ENCODE results near the gene PRCP. TPM values are rescaled to one million over a fixed set of nuclear protein-coding genes. Genes with fewer than 3 reads are reported as not detected.
"Not testable (repeated sequence)": the region's sequence is repeated elsewhere in the genome, so short reads cannot be mapped to it uniquely, and the experiment has no call there.

The PRCP gene
- total RNA-seq, 1 donor from 2014 or later: 37.2 TPM

DNA sequence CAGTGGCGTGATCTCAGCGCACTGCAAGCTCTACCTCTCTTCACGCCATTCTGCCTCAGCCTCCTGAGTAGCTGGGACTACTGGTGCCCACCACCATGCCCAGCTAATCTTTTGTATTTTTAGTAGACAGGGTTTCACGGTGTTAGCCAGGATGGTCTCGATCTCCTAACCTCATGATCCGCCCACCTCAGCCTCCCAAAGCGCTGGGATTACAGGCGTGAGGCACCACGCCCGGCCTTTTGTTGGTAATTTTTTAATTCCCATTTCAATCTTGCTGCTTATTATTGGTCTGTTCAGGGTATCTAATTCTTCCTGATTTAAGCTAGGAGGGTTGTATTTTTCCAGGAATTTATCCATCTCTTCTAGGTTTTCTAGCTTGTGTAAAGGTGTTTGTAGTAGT is 19.6 kb upstream of the PRCP start:
- intact Hi-C loops (cut with DNase I): loop anchor here (10.0 kb wide), 1 partner anchor 155 kb away; the partner anchor contains the start of gene RAB30
- ATAC-seq (ENCODE audit: poor library complexity); DNase-seq: not testable (repeated sequence)

GRCh38 chr11:82909015-82909640 is 8.9 kb upstream of the PRCP start:
- DNase-seq: no peak
- no peak for ATAC-seq (ENCODE audit: poor library complexity)
- intact Hi-C loops (cut with DNase I): loop anchor here (10.0 kb wide), 1 partner anchor 246 kb away; the partner anchor contains the start of gene PCF11

DNA sequence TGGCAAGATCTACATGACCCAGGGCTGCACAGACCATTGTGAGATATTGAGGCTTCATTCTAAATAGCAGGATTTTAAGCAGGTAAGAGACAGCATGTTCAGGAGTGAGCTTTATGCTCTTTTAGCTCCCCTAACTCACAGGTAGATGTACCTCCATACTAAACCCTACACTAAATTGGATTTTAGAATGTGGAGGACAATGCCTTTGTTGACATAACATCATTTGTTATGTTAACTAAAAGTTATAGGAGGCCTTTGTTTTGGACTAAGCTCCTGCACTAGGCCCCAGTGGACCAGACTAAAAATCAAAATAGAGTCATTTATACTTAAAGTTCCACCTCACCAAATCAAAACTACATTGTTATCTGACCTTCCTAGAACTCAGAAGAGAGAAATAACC is 8.1 kb upstream of the PRCP start:
- DNase-seq (no peak), ATAC-seq (ENCODE audit: poor library complexity) (no peak)
- intact Hi-C loops (cut with DNase I): loop anchor here (10.0 kb wide), 1 partner anchor 246 kb away; the partner anchor contains the start of gene PCF11

DNA sequence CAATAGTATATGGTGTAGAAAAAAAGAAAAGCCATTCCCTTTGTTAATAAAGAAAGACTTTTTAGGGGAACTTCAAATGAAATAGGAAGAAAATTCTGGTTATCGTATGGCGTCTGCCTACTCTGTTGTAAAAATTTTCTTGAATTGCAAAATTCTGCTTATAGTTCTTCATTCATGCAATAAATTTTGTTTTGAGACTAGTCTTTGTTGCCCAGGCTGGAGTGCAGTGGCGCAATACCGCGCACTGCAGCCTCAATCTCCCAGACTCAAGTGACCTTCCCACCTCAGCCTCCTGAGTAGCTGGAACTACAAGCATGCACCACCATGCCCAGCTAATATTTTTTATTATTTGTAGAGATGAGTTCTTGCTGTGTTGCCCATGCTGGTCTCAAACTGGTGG is 7.1 kb upstream of the PRCP start:
- DNase-seq: no peak
- intact Hi-C loops (cut with DNase I): loop anchor here (10.0 kb wide), 1 partner anchor 247 kb away; the partner anchor contains the start of gene PCF11
- ATAC-seq (ENCODE audit: poor library complexity): no peak

- intact Hi-C loops (cut with DNase I): loop anchor here (10.0 kb wide), 1 partner anchor 248 kb away; the partner anchor contains the start of gene PCF11
- ATAC-seq (ENCODE audit: poor library complexity) (no peak), DNase-seq (no peak)
These were observed 6.7 kb upstream of the PRCP start for GRCh38 chr11:82906931-82907330.

- intact Hi-C loops (cut with DNase I): loop anchor here (10.0 kb wide), 1 partner anchor 249 kb away; the partner anchor contains the start of gene PCF11
- no peak for ATAC-seq (ENCODE audit: poor library complexity)
These were observed 6.0 kb upstream of the PRCP start for GRCh38 chr11:82906236-82906635.

GRCh38 chr11:82903843-82904586 is 3.8 kb upstream of the PRCP start:
- ATAC-seq (ENCODE audit: poor library complexity) (no peak), DNase-seq (no peak)
- intact Hi-C loops (cut with DNase I): loop anchor here (10.0 kb wide), 1 partner anchor 251 kb away; the partner anchor contains the start of gene PCF11

More at GRCh38 chr11:82906236-82906635, 6.0 kb upstream of the PRCP start:
- DNase-seq: no peak

GRCh38 chr11:82902880-82903279 is 2.6 kb upstream of the PRCP start:
- intact Hi-C loops (cut with DNase I): loop anchor here (10.0 kb wide), 1 partner anchor 252 kb away; the partner anchor contains the start of gene PCF11
- DNase-seq: no peak
- ATAC-seq (ENCODE audit: poor library complexity): no peak

GRCh38 chr11:82901922-82902485 is 1.8 kb upstream of the PRCP start:
- no peak for DNase-seq
- intact Hi-C loops (cut with DNase I): loop anchor here (10.0 kb wide), 1 partner anchor 253 kb away; the partner anchor contains the start of gene PCF11
- ATAC-seq (ENCODE audit: poor library complexity): no peak

GRCh38 chr11:82901165-82901921 is 1.1 kb upstream of the PRCP start, which contains the start of gene DDIAS:
TSS of gene DDIAS (plus strand) at chr11:82901736. CDS start at chr11:82914739, 13,003 bp downstream.
- ATAC-seq (ENCODE audit: poor library complexity): peak; percentile 89
- peak; percentile 95 for DNase-seq
- intact Hi-C loops (cut with DNase I): loop anchor here (10.0 kb wide), 1 partner anchor 253 kb away; the partner anchor contains the start of gene PCF11

- intact Hi-C loops (cut with DNase I): loop anchor here (10.0 kb wide), 1 partner anchor 255 kb away; the partner anchor contains the start of gene PCF11
- no peak for DNase-seq
- ATAC-seq (ENCODE audit: poor library complexity): no peak
These were observed 313 bp downstream of the PRCP start for GRCh38 chr11:82899957-82900276.

GRCh38 chr11:82899186-82899820 is 927 bp downstream of the PRCP start:
- no peak for ATAC-seq (ENCODE audit: poor library complexity)
- intact Hi-C loops (cut with DNase I): no loop called here
- DNase-seq: no peak

GRCh38 chr11:82898241-82898640 is 2.0 kb downstream of the PRCP start:
- intact Hi-C loops (cut with DNase I): no loop called here
- no peak for ATAC-seq (ENCODE audit: poor library complexity)
- DNase-seq: no peak

GRCh38 chr11:82896183-82896582 is 4.0 kb downstream of the PRCP start:
- no peak for ATAC-seq (ENCODE audit: poor library complexity)
- intact Hi-C loops (cut with DNase I): no loop called here
- DNase-seq: no peak

DNA sequence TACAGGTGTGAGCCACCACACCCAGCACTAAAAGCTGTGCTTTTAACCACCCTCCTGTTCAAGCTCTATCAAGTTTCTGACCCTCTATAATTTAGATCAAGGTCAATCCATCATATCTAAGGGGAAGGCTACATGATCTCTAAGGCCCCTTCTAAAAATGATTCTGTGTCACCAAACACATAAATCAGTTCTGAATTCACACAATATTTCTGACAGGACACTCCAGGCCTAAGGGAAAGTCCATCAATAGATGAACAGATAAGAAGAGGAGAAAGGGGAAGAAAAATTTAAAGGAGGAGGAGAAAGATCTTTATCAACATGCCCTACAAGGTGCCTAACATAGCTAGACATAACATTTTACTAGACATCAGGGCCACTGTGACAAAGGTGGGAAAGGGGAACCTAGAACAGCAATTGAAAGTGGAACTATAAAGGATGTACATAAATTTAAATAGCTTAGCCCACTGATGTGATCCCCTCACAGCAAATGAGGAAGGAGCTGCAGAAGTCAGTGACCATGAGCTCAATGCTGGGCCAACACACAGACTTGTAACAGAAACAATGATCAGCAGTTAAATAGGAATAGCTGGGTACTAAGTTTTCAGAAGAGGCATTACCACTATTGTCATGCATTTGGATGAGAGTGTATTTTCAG is 4.7 kb downstream of the PRCP start:
- intact Hi-C loops (cut with DNase I): no loop called here
- ATAC-seq (ENCODE audit: poor library complexity) (no peak), DNase-seq (no peak)

GRCh38 chr11:82892611-82893169 is 7.5 kb downstream of the PRCP start:
- ATAC-seq (ENCODE audit: poor library complexity): no peak
- no peak for DNase-seq
- intact Hi-C loops (cut with DNase I): no loop called here

- DNase-seq (no peak), ATAC-seq (ENCODE audit: poor library complexity) (no peak)
These were observed 9.3 kb downstream of the PRCP start for GRCh38 chr11:82890936-82891335.

More at GRCh38 chr11:82890936-82891335, 9.3 kb downstream of the PRCP start:
- intact Hi-C loops (cut with DNase I): no loop called here

Data from Right ventricle myocardium superior (tissue), 1 donor.